Psoas muscle (tissue), 8 donors: ENCODE results near the gene TMEM131L. TPM values are rescaled to one million over a fixed set of nuclear protein-coding genes. Genes with fewer than 3 reads are reported as not detected.

Experiments used
- ATAC-seq, 4 donors: fragments of 200-7000 bp; cut with Tn5 transposase; one replicate each; pipeline ENCODE4 v1.9.1; 2020; ENCODE audit warnings: moderate library complexity in 3 of 4, mild to moderate bottlenecking in 2 of 4
- DNase-seq, 2 donors: peaks; one replicate each; pipeline ENCODE4 v3.0.0-alpha.2; 2020
- H3K27ac ChIP-seq: fragments of 200-600 bp; one replicate; pipeline ENCODE4 v1.8.0; 2022
- H3K27me3 ChIP-seq, 3 donors: fragments of 200-600 bp in 1 of 3; one replicate each; pipeline versions ENCODE4 v1.6.1 to v1.8.0; 2013 to 2022; ENCODE audit warnings: low read length in 2 of 3, mild to moderate bottlenecking in 2 of 3, moderate library complexity in 1 of 3; ENCODE audit not compliant: insufficient read depth in 3 of 3
- H3K36me3 ChIP-seq, 2 donors: fragments of 200-600 bp in 1 of 2; one replicate each; pipeline versions ENCODE4 v1.6.1 to v1.8.0; 2013 to 2022; ENCODE audit warnings: low read depth in 1 of 2, mild to moderate bottlenecking in 1 of 2, moderate library complexity in 1 of 2; ENCODE audit not compliant: insufficient read depth in 1 of 2
- H3K4me1 ChIP-seq: fragments of 200-600 bp; one replicate; pipeline ENCODE4 v1.8.0; 2022
- H3K4me3 ChIP-seq: fragments of 200-600 bp; one replicate; pipeline ENCODE4 v1.8.0; 2022; ENCODE audit warnings: mild to moderate bottlenecking
- H3K9me3 ChIP-seq: fragments of 200-600 bp; one replicate; pipeline ENCODE4 v1.8.0; 2022
- WGBS, 3 donors: extraction: QIAGEN DNeasy Blood & Tissue Kit; methylation state at CpG; one replicate each; pipeline versions ENCODE4 v1.1.6 to v1.1.7; 2013; 5-methylcytosine and 5-hydroxymethylcytosine counted together
- intact Hi-C, 2 donors: fragments of 100-400 bp; cut with DNase I; formaldehyde crosslinking; loops; one replicate each; pipeline versions ENCODE4 v1.11.0 to v1.14.2; 2022
- polyA plus RNA-seq, 3 donors: library from polyadenylated mRNA; stranded (reverse); fragments of 200-250 nt; gene quantifications; one replicate each; pipeline ENCODE4 v1.2.3, GENCODE V29; 2013
- total RNA-seq, 4 donors: library from RNA; stranded (reverse); fragmentation: NEBNext Ultra II Directional in 2 of 4; extraction: Animal tissue kit (Norgen Biotek cat#: 25700) in 2 of 4; gene quantifications; one replicate each; pipeline versions ENCODE4 v1.2.1 to v1.2.4, GENCODE V29; 2021 to 2023
- TF ChIP-seq, protein P1 (sequence below): fragments of 200-600 bp; IDR thresholded peaks from one replicate; pipeline ENCODE4 v1.8.0; 2022; ENCODE audit warnings: antibody characterized with exemption
- donor health status: healthy with polysubstance abuse.
- donor health status: DM: no; HTN: no; CAD: no; lungs with moderate emphysema.
- donor health status: Bipolar disorder and iron deficiency.
- donor health status: healthy.
- donor health status: DM: yes; HTN: yes; CAD: no.
- donor health status: DM: no; HTN: no; CAD: no.
- donor health status: DM: no; HTN: no; CAD: no.
- donor health status: DM: yes; HTN: yes; CAD: no.

The TMEM131L gene
- total and polyA plus RNA-seq, 7 donors, result 2.1 to 21.2 (median 6.9) TPM

DNA sequence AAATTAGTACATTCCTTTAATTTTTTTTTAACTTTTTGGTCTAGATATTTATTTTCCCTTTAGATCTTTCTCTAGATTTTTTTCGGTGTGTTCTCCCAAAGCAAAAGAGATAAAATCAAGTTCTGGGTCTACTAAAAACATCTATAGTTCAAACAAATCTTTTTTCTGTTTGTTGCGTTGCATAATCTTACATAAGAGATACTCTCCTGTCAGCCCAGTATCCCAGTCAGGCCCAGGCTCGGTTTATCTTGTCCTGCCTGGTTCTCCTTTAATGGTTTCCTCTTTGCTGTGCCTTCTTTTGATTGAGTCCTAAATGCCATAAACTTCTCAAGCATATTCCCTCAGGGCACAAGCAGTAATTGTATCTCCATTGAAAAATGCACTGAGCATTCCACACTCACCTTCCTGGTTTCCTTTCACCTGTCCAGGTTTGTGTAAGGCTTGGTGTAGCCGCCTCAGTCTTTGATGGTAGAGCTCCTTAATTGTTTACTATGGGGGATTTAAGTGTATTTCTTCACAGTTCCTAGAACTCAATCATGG lies 104.9 kb downstream of the TMEM131L start:
- Histone ChIP-seq H3K36me3 (no peaks in the 10 kb centered on the region), H3K27ac (peak overlapping the region; percentile 92), H3K27me3 (no peaks in the 10 kb centered on the region), H3K9me3 (no peaks in the 10 kb centered on the region), H3K4me3 (no peak overlapping the region), H3K4me1 (peaks cover 58% of the 10 kb centered on the region)
- no peak for ATAC-seq
- TF ChIP-seq, protein P1, sequence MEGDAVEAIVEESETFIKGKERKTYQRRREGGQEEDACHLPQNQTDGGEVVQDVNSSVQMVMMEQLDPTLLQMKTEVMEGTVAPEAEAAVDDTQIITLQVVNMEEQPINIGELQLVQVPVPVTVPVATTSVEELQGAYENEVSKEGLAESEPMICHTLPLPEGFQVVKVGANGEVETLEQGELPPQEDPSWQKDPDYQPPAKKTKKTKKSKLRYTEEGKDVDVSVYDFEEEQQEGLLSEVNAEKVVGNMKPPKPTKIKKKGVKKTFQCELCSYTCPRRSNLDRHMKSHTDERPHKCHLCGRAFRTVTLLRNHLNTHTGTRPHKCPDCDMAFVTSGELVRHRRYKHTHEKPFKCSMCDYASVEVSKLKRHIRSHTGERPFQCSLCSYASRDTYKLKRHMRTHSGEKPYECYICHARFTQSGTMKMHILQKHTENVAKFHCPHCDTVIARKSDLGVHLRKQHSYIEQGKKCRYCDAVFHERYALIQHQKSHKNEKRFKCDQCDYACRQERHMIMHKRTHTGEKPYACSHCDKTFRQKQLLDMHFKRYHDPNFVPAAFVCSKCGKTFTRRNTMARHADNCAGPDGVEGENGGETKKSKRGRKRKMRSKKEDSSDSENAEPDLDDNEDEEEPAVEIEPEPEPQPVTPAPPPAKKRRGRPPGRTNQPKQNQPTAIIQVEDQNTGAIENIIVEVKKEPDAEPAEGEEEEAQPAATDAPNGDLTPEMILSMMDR, result no peak
- intact Hi-C loops, result loop anchor here in 1 of 2 donors (10.0 kb wide), 1 partner anchor 136 kb away; no protein-coding TSS in a partner anchor
- WGBS, 3 donors, result 91 to 94% (median 93%) methylated on average over 4 of the region's 4 CpGs
- no peak for DNase-seq

- no peak overlapping the region for H3K4me3 ChIP-seq
- ATAC-seq (no peak), DNase-seq (no peak)
- no peaks in the 10 kb centered on the region for H3K27me3 ChIP-seq
- no peaks in the 10 kb centered on the region for H3K9me3 ChIP-seq
- intact Hi-C loops, result loop anchor here in 1 of 2 donors (10.0 kb wide), 1 partner anchor 138 kb away; no protein-coding TSS in a partner anchor
- WGBS, 3 donors, result 70 to 88% (median 78%) methylated on average over 3 of the region's 3 CpGs
- TF ChIP-seq, protein P1, result no peak
- H3K4me1 ChIP-seq, result peaks cover 45% of the 10 kb centered on the region
- H3K36me3 ChIP-seq, result no peaks in the 10 kb centered on the region
- peak overlapping the region; percentile 92 for H3K27ac ChIP-seq
Measured at GRCh38 chr4:153572609-153573008, 106.4 kb downstream of the TMEM131L start.

GRCh38 chr4:153573221-153573620 lies 107.1 kb downstream of the TMEM131L start:
- Histone ChIP-seq H3K9me3 (no peaks in the 10 kb centered on the region), H3K27ac (peak overlapping the region; percentile 92), H3K4me1 (peaks cover 42% of the 10 kb centered on the region), H3K4me3 (no peak overlapping the region), H3K27me3 (no peaks in the 10 kb centered on the region), H3K36me3 (no peaks in the 10 kb centered on the region)
- WGBS, 3 donors, result 30 to 44% (median 33%) methylated on average over 7 of the region's 7 CpGs
- DNase-seq (peak; percentile 67 to 87), ATAC-seq (peak; percentile 91 to 93 (median 92))
- TF ChIP-seq, protein P1, result no peak
- intact Hi-C loops, result loop anchor here in 1 of 2 donors (10.0 kb wide), 1 partner anchor 138 kb away; no protein-coding TSS in a partner anchor

DNA sequence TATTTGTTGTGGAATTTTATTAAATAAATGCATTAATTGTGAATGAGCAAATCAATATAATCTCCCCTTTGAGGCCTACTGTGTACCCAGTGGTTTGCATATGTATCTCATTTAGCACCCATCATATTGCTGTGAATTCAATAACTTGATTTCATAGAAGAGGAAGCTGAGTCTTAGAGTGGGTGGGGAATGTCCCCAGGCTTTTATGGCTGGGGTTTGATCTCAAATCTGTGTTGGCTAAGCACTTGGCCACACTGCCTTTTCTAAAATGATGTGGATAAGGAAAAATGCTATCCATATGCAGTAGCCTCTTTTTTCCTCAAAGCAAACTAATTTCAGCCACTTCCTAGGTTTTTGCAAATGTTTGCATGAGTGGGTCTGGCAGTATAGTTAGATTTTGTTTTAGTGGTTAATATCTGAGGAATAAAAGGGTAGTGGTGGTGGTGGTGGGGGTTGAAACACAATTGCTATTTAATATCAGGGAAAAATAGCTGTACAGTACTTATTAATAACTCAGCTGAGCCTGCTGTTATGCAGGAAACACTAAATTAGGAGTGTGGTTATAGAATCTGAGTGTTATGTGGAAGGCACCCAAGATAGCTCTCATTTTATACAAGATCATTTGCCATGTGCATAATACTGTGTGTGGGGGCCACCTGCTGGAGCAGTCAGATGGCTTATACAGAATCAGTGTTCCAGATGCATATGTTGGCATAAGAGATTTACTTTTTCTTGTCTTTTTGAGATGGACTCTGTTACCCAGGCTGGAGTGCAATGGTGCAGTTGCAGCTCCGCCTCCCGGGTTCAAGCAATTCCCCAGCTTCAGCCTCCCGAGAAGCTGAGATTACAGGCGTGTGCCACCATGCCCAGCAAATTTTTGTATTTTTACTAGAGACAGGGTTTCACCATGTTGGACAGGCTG lies 108.0 kb downstream of the TMEM131L start:
- Histone ChIP-seq H3K9me3 (no peaks in the 10 kb centered on the region), H3K27me3 (no peaks in the 10 kb centered on the region), H3K4me3 (no peak overlapping the region), H3K4me1 (peaks cover 33% of the 10 kb centered on the region), H3K27ac (peak overlapping the region; percentile 92), H3K36me3 (no peaks in the 10 kb centered on the region)
- WGBS, 3 donors, result 36 to 63% (median 43%) methylated on average over 4 of the region's 4 CpGs
- TF ChIP-seq, protein P1, result peak; percentile 76
- DNase-seq, result peak; percentile 37 to 74
- peak; percentile 80 to 91 (median 88) for ATAC-seq
- intact Hi-C loops, result loop anchor here (1.0 to 10.0 kb wide), 3 partner anchors 139 to 229 kb away; partner anchors contain the start of gene MND1 (in 1 of the 2)
